ENCODE data around the gene TANC1. TPM values are rescaled to one million over a fixed set of nuclear protein-coding genes. Genes with fewer than 3 reads are reported as not detected.

TANC1 gene
- total and polyA plus RNA-seq, 2 experiments from 2014 or later: 2.8 to 9.5 TPM

DNA sequence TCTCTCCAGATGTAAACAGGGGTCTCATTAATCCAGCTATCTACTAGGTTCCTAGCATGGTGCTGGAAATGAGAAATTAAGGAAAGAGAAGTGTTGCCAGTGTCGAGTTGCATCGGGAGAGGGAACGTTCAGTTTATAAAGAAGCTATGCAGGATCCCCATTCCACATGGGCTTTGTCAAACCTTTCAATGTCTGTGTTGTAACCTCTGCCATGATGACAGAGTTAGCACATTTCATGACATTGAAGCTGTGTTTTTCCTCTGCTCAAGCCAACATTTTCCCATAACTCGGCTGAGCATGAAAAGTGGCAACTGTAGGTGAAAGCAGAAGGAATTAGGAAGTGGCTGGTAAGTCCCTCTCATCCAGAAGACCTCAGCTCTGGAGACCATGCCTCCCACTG lies 184.6 kb downstream of the TANC1 start:
- peaks cover 12% of the 10 kb centered on the region for H3K4me1 Mint-ChIP-seq
- H3K36me3 Mint-ChIP-seq (ENCODE audit: low read depth): no peaks in the 10 kb centered on the region
- Histone ChIP-seq H3K4me3 (no peak overlapping the region), H2AFZ (no peak overlapping the region), H4K20me1 (replicated peaks; ENCODE audit: insufficient read depth) (no peaks in the 10 kb centered on the region), H3K36me3 (ENCODE audit: insufficient read depth) (no peaks in the 10 kb centered on the region), H3K79me2 (replicated peaks; ENCODE audit: insufficient read depth) (no peaks in the 10 kb centered on the region), H3K4me1 (ENCODE audit: insufficient read depth) (0 out of 2 replicates have a peak, but pooled peaks cover 3% of the 10 kb centered on the region), H3F3A (replicated peaks; ENCODE audit: low read depth) (no peaks in the 10 kb centered on the region), H3K27me3 (ENCODE audit: insufficient read depth) (no peaks in the 10 kb centered on the region), H3K27ac (ENCODE audit: low read depth) (no peak overlapping the region), H3K9me2 (ENCODE audit: insufficient read depth) (no peaks in the 10 kb centered on the region), H3K4me2 (no peak overlapping the region)
- H3K4me3 Mint-ChIP-seq: no peak overlapping the region
- H3K27ac Mint-ChIP-seq: no peak overlapping the region
- TF ChIP-seq EZH2phosphoT487 (IDR thresholded peaks at IDR 0.05; ENCODE audit: unreplicated experiment) (no peak), ZNF114 (CRISPR knock-in tag; IDR thresholded peaks at IDR 0.05) (no peak), JUNB (IDR thresholded peaks at IDR 0.05; ENCODE audit: unreplicated experiment) (no peak), CREB1 (CRISPR knock-in tag; IDR thresholded peaks at IDR 0.05; ENCODE audit: low read depth) (no peak), EZH2 (IDR thresholded peaks at IDR 0.05; ENCODE audit: low read depth, unreplicated experiment) (no peak), NANOG (IDR thresholded peaks at IDR 0.05; ENCODE audit: borderline replicate concordance) (no peak), POLR2AphosphoS5 (IDR thresholded peaks at IDR 0.05; ENCODE audit: low read depth) (no peak), ZNF331 (CRISPR knock-in tag; IDR thresholded peaks at IDR 0.05; ENCODE audit: low read depth) (no peak)
- TF ChIP-seq, protein P1, sequence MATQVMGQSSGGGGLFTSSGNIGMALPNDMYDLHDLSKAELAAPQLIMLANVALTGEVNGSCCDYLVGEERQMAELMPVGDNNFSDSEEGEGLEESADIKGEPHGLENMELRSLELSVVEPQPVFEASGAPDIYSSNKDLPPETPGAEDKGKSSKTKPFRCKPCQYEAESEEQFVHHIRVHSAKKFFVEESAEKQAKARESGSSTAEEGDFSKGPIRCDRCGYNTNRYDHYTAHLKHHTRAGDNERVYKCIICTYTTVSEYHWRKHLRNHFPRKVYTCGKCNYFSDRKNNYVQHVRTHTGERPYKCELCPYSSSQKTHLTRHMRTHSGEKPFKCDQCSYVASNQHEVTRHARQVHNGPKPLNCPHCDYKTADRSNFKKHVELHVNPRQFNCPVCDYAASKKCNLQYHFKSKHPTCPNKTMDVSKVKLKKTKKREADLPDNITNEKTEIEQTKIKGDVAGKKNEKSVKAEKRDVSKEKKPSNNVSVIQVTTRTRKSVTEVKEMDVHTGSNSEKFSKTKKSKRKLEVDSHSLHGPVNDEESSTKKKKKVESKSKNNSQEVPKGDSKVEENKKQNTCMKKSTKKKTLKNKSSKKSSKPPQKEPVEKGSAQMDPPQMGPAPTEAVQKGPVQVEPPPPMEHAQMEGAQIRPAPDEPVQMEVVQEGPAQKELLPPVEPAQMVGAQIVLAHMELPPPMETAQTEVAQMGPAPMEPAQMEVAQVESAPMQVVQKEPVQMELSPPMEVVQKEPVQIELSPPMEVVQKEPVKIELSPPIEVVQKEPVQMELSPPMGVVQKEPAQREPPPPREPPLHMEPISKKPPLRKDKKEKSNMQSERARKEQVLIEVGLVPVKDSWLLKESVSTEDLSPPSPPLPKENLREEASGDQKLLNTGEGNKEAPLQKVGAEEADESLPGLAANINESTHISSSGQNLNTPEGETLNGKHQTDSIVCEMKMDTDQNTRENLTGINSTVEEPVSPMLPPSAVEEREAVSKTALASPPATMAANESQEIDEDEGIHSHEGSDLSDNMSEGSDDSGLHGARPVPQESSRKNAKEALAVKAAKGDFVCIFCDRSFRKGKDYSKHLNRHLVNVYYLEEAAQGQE (IDR thresholded peaks at IDR 0.05; ENCODE audit: unreplicated experiment): no peak
- TF ChIP-seq, protein P2, sequence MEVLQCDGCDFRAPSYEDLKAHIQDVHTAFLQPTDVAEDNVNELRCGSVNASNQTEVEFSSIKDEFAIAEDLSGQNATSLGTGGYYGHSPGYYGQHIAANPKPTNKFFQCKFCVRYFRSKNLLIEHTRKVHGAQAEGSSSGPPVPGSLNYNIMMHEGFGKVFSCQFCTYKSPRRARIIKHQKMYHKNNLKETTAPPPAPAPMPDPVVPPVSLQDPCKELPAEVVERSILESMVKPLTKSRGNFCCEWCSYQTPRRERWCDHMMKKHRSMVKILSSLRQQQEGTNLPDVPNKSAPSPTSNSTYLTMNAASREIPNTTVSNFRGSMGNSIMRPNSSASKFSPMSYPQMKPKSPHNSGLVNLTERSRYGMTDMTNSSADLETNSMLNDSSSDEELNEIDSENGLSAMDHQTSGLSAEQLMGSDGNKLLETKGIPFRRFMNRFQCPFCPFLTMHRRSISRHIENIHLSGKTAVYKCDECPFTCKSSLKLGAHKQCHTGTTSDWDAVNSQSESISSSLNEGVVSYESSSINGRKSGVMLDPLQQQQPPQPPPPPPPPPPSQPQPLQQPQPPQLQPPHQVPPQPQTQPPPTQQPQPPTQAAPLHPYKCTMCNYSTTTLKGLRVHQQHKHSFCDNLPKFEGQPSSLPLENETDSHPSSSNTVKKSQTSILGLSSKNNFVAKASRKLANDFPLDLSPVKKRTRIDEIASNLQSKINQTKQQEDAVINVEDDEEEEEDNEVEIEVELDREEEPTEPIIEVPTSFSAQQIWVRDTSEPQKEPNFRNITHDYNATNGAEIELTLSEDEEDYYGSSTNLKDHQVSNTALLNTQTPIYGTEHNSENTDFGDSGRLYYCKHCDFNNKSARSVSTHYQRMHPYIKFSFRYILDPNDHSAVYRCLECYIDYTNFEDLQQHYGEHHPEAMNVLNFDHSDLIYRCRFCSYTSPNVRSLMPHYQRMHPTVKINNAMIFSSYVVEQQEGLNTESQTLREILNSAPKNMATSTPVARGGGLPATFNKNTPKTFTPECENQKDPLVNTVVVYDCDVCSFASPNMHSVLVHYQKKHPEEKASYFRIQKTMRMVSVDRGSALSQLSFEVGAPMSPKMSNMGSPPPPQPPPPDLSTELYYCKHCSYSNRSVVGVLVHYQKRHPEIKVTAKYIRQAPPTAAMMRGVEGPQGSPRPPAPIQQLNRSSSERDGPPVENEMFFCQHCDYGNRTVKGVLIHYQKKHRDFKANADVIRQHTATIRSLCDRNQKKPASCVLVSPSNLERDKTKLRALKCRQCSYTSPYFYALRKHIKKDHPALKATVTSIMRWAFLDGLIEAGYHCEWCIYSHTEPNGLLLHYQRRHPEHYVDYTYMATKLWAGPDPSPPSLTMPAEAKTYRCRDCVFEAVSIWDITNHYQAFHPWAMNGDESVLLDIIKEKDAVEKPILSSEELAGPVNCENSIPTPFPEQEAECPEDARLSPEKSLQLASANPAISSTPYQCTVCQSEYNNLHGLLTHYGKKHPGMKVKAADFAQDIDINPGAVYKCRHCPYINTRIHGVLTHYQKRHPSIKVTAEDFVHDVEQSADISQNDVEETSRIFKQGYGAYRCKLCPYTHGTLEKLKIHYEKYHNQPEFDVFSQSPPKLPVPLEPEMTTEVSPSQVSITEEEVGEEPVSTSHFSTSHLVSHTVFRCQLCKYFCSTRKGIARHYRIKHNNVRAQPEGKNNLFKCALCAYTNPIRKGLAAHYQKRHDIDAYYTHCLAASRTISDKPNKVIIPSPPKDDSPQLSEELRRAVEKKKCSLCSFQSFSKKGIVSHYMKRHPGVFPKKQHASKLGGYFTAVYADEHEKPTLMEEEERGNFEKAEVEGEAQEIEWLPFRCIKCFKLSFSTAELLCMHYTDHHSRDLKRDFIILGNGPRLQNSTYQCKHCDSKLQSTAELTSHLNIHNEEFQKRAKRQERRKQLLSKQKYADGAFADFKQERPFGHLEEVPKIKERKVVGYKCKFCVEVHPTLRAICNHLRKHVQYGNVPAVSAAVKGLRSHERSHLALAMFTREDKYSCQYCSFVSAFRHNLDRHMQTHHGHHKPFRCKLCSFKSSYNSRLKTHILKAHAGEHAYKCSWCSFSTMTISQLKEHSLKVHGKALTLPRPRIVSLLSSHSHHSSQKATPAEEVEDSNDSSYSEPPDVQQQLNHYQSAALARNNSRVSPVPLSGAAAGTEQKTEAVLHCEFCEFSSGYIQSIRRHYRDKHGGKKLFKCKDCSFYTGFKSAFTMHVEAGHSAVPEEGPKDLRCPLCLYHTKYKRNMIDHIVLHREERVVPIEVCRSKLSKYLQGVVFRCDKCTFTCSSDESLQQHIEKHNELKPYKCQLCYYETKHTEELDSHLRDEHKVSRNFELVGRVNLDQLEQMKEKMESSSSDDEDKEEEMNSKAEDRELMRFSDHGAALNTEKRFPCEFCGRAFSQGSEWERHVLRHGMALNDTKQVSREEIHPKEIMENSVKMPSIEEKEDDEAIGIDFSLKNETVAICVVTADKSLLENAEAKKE (CRISPR knock-in tag; IDR thresholded peaks at IDR 0.05): no peak
- TF ChIP-seq, protein P3, sequence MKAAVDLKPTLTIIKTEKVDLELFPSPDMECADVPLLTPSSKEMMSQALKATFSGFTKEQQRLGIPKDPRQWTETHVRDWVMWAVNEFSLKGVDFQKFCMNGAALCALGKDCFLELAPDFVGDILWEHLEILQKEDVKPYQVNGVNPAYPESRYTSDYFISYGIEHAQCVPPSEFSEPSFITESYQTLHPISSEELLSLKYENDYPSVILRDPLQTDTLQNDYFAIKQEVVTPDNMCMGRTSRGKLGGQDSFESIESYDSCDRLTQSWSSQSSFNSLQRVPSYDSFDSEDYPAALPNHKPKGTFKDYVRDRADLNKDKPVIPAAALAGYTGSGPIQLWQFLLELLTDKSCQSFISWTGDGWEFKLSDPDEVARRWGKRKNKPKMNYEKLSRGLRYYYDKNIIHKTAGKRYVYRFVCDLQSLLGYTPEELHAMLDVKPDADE (IDR thresholded peaks at IDR 0.05): no peak
- TF ChIP-seq, protein P4, sequence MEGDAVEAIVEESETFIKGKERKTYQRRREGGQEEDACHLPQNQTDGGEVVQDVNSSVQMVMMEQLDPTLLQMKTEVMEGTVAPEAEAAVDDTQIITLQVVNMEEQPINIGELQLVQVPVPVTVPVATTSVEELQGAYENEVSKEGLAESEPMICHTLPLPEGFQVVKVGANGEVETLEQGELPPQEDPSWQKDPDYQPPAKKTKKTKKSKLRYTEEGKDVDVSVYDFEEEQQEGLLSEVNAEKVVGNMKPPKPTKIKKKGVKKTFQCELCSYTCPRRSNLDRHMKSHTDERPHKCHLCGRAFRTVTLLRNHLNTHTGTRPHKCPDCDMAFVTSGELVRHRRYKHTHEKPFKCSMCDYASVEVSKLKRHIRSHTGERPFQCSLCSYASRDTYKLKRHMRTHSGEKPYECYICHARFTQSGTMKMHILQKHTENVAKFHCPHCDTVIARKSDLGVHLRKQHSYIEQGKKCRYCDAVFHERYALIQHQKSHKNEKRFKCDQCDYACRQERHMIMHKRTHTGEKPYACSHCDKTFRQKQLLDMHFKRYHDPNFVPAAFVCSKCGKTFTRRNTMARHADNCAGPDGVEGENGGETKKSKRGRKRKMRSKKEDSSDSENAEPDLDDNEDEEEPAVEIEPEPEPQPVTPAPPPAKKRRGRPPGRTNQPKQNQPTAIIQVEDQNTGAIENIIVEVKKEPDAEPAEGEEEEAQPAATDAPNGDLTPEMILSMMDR (conservative IDR thresholded peaks at IDR 0.05; ENCODE audit: low read depth in 2 of 2): no peak
- DNase-seq (ENCODE audit: low spot score) (no peak), ATAC-seq (no peak)
- no peaks in the 10 kb centered on the region for H3K9me3 Mint-ChIP-seq
- no peaks in the 10 kb centered on the region for H3K27me3 Mint-ChIP-seq (ENCODE audit: insufficient read depth, low read depth, poor library complexity)
